Hindlimb muscle (tissue), 1 donor: ENCODE results near the gene EFNA1. TPM values are rescaled to one million over a fixed set of nuclear protein-coding genes. Genes with fewer than 3 reads are reported as not detected.
"Not testable (repeated sequence)": the region's sequence is repeated elsewhere in the genome, so short reads cannot be mapped to it uniquely, and the experiment has no call there.

ENCODE experiments used
- DNase-seq: peaks from one replicate; pipeline ENCODE4 v3.0.0-alpha.2; 2013
- polyA plus RNA-seq: library from polyadenylated mRNA; unstranded; fragments of 120-200 nt; gene quantifications from one replicate; pipeline ENCODE4 v1.2.1, GENCODE V29; 2013; ENCODE audit not compliant: insufficient read length

The EFNA1 gene
- polyA plus RNA-seq, 1 donor, result 24.7 TPM

DNA sequence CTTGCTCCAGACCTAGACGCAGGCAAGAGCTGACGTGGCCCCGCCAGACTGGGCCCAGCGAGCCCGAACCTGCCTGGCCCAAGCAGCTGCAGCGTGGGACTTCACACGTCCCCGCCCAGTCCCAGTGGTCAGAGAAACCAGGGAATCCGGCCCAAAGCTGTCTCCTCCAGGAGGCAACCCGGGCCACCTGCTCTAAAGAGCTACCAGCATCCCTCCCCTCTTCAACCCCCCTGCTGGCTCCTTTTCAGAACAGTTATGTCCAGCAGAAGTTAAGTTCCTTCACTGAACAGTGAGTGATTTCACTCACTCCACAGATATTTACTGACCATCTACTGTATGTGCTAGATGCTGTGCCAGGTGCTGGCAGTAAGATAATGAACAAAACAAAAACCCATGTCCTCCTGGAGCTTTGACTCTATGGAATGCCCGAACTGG is 2.1 kb upstream of the EFNA1 start:
- DNase-seq, result no peak

GRCh38 chr1:155125946-155126555 is 1.6 kb upstream of the EFNA1 start:
- DNase-seq, result peak; percentile 53

DNA sequence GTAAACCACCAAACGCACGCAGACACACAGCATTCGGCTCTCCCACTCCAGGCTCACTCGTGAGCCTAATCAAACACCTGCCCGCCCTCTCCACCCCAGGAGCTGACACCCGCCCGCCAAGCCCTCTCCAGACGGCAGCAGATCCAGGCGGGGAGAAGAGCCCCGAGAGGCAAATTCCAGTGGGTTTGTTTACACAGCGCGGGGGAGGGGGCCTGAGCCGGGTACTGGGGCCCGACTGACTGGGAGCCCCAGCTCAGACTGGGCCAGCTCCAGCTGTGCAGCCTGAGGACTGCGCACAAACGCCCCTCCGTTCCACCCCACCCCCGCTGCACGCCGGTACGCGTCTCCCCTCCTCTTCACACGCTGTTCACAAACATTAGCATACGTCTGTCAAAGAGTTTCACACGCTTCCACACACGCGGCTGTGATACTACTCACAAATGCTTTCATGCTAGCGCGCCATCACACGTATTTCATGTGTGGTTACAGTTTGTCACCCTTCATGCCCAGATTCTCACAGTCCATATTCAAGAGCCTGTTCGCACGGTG is 1.0 kb upstream of the EFNA1 start:
- DNase-seq, result no peak

DNA sequence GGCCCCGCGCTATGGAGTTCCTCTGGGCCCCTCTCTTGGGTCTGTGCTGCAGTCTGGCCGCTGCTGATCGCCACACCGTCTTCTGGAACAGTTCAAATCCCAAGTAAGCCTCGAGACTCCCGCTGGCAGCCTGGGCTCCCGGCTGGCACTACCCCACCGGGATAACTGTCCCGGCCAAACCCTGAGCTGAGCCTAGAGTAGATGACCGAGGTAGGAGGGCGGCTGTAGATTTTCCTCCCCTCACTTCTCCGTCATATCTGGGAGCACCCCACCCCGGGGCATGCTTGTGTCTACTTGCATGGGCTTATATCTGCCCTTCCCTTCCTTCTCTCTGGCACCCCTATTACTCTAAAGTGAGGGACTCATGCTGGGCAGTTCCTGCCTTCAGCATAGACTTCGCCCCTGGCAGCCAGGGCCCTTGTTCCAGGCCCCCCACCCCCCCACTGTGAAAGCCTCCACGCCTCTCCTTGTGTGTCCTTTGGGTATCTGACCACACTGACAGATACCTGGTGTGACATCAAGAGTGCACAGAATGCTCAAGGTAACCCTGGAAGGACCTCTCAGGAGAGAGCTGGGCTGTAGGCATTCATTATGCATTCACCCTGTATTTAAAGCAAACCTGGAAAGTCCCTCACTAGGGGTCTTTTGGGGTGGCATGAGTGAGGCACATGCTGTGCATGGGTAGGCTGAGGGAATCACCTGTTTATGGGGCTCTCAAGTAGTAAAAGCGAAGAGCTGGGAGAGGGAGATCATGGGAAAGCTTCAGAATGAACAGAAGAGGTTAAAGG is 485 bp downstream of the EFNA1 start:
- no peak for DNase-seq

- no peak for DNase-seq
Measured at GRCh38 chr1:155128755-155129473, 1.2 kb downstream of the EFNA1 start.

GRCh38 chr1:155130272-155131006 is 2.8 kb downstream of the EFNA1 start:
- DNase-seq, result no peak

DNA sequence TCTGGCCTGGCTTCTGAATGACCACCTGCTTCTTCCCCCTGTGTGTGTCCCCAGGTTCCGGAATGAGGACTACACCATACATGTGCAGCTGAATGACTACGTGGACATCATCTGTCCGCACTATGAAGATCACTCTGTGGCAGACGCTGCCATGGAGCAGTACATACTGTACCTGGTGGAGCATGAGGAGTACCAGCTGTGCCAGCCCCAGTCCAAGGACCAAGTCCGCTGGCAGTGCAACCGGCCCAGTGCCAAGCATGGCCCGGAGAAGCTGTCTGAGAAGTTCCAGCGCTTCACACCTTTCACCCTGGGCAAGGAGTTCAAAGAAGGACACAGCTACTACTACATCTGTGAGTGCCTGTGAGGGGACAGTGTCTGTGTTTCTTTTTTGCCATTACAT is 3.6 kb downstream of the EFNA1 start:
- no peak for DNase-seq

GRCh38 chr1:155131856-155132255 is 4.2 kb downstream of the EFNA1 start:
- no peak for DNase-seq

DNA sequence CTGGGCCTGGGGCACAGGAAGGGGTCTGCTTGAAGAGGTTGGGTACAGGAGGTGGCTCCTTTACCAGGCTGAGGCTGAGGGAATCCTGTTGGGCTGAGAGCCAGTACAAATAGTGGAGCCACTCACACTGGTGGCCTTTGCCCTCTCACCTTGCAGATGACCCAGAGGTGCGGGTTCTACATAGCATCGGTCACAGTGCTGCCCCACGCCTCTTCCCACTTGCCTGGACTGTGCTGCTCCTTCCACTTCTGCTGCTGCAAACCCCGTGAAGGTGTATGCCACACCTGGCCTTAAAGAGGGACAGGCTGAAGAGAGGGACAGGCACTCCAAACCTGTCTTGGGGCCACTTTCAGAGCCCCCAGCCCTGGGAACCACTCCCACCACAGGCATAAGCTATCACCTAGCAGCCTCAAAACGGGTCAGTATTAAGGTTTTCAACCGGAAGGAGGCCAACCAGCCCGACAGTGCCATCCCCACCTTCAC is 6.2 kb downstream of the EFNA1 start:
- no peak for DNase-seq

GRCh38 chr1:155134322-155134721 is 6.6 kb downstream of the EFNA1 start:
- no peak for DNase-seq

DNA sequence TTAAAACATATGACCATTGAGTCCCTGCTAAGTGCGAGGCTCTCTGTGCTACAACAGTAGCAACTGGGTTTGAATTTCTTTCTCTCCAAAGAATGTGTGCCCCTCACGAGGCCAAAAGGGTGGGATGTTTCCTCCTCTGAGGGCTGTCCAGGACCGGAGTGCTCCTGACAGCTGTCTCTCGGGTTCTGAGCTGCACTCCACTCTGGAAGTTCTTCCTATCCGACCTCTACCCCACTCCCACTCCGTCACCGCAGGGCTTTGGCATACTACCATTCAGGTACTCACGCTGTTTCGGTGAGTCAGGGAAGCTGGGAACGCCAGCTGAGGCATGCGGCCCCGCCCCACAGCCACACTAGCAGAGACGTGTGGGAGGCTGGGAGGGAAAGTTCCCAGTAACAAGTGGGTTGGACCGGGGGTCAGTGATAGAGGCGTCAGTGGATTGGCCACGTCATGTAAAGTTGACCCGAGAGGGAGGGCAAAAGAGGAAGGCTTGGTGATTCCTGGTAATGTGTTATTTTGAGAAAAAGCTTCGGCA is 7.3 kb downstream of the EFNA1 start:
- peak; percentile 84 for DNase-seq

GRCh38 chr1:155135415-155136028 is 7.8 kb downstream of the EFNA1 start, which contains the start of gene SLC50A1:
SLC50A1 (plus strand) TSS chr1:155135852; CDS start chr1:155135912, 60 bp downstream.
- peak; percentile 96 for DNase-seq

DNA sequence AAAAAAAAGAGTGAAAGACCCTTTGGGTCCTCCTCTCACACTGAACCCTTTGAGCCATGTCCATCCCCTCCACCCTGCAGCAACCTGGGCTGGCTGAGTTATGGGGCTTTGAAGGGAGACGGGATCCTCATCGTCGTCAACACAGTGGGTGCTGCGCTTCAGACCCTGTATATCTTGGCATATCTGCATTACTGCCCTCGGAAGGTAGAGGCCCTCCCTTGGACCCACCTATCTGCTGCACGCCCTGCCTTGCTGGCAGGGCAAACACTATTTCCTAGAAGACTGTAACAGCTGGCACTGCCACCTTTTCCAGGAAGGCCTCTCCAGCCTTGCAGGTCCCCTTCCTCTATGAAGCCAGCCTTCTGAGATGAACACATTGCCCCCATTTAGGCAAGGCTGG is 9.1 kb downstream of the EFNA1 start:
- no peak for DNase-seq

GRCh38 chr1:155137154-155137949 is 9.7 kb downstream of the EFNA1 start:
- DNase-seq, result no peak

DNA sequence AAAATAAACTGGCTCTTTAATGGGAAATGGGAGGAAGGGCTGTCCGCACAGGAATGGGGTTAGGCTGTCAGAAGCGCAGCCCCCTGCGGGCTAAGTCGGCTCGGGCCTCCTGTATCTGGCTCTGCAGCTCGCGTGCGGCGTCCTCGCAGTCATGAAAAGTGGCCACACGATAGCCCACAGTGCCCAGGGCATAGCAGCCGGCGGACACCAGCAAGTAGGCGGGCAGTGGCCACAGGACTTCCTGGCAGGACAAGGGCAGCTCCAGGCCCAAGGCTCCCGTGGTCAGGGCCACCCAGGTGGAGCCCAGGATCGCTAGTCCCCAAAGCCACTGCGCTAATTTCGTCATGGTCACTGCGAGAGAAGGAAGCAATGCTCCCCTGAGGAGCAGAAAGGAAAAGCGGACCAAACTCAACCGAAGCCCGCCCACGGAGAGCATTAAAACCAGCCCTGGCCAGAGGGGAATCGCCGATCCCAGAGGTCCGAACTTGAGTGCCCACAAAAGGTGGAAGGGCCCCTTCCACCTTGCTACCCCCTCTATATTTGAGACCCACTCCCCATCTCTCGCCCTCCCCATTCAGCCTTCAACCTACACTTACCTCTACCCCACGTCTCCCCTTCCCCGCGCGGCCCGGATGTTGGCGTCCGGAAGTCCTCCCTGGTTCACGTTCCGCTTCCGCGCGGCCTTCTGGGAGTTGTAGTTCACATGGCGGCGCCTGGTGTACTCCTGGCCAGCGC is 12.4 kb downstream of the EFNA1 start, which contains the start of gene DPM3:
Gene DPM3, minus strand, starts transcription at position 637 of the 735 bp plus-strand sequence. Its CDS starts 291 bp downstream, at position 346.
- peak; percentile 88 for DNase-seq

- no peak for DNase-seq
Measured at GRCh38 chr1:155140630-155140953, 12.9 kb downstream of the EFNA1 start.

DNA sequence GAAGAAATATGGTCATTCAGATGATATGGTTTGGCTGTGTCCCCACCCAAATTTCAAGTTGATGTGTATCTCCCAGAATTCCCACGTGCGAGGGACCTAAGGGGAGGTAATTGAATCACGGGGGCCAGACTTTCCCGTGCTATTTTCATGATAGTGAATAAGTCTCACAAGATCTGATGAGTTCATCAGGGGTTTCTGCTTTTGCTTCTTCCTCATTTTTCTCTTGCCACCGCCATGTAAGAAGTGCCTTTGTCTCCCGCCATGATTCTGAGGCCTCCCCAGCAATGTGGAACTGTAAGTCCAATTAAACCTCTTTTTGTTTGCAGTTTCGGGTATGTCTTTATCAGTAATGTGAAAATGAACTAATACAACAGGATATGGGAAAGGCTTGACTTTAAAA is 14.1 kb downstream of the EFNA1 start:
- no peak for DNase-seq

DNA sequence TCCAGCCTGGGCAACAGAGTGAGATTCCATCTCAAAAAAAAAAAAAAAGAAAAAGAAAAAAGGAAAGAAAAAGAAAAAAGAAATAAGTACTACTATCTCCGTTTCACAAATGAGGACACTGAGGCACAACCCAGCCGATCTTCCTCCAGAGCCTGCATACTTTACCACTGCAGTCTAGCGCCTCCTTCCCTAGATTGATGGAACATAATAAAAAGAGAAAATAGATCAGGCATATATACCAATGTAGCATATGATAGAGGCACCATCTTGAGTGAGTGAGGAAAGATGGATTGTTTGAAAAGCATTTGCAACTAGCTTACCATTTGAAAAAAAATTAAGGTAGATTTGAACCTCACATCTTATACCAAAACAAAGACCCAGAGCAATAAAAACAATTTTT is 17.8 kb downstream of the EFNA1 start:
- DNase-seq, result no peak

DNA sequence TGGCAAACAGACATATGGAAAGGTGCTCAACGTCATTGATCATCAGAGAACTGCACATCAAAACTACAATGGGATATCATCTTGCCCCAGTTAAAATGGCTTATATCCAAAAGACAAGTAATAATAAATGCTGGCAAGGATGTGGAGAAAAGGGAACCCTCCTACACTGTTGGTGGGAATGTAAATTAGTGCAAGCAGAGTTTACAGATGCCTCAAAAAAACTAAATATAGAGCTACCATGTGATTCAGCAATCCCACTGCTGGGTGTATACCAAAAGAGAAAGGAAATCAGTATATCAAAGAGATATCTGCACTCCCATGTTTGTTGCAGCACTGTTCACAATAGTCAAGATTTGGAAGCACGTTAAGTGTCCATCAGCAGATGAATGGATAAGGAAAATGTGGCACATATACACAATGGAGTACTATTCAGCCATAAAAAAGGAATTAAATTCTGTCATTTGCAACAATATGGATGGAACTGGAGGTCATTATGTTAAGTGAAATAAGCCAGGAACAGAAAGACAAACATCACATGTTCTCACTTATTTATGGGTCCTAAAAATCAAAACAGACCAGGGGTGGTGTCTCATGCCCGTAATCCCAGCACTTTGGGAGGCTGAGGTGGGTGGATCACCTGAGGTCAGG is 28.4 kb downstream of the EFNA1 start:
- DNase-seq, result not testable (repeated sequence)
